Amygdala (tissue), 56 donors: ENCODE data around the gene AUTS2.
"Not testable (repeated sequence)": the region's sequence is repeated elsewhere in the genome, so short reads cannot be mapped to it uniquely, and the experiment has no call there.

ENCODE experiments used
- DNase-seq, 56 donors: peaks; one replicate each; lab custom pipeline; 2025; lab: John Stamatoyannopoulos, UW

AUTS2 gene

GRCh38 chr7:70243443-70243842 lies 645.2 kb downstream of the AUTS2 start:
- DNase-seq, result no peak

- no peak for DNase-seq
Observed at GRCh38 chr7:70257921-70258320, 659.6 kb downstream of the AUTS2 start.

- DNase-seq, result peak in 3 of 56 donors; percentile 1 to 7 (median 1)
Observed at GRCh38 chr7:70259502-70259901, 661.2 kb downstream of the AUTS2 start.

DNA sequence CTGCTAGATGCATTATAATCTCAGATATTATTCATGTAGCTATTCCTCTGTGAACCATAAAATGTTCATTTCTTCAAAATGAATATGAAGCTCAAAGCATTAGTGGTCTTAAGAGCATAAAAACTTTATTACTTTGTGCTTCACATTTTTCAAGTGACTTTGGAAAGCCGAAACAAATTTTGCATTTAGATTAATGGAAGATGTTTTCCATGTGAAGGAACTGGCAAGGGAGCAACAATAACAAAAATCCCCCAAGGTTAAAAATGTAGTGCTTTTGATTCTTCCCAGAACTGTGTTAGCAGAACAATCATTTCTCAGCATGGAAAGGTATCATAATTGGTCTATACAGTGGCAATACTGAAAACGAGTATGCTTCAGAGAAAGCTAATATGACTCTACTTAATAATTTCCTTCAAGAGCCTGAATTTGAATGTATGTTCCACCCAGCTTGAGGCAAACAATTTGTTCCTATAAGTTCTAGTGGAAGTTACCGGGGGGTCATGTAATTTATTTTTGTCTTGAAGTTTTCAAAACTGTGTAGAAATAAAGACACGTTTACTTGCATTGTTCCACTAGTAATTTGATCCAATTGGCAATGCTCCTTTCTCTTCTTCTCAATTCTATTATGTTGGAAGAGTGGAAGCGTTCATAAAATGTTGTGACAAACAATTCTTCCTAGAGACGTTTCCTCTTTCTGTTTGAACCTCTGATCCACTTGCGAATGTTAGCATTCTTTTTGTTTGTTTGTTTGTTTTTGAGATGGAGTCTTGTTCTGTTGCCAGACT lies 665.4 kb downstream of the AUTS2 start:
- no peak for DNase-seq

DNA sequence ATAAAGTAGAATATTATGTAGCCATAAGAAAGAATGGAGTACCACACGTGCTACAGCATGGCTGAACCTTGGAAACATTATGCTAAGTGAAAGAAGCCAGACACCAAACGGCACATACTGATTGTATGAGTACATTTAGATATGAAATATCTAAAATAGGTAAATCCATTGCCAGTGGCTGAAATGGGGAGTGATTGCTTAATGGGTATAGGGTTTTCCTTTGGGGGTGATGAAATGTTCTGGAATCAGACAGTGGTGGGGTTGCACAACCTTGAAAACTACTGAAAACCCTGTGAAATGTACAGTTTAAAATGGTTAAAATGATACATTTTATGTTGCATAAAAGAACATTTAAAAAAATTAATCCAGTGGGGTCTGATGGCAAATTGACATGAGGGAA lies 667.9 kb downstream of the AUTS2 start:
- DNase-seq, result no peak

DNA sequence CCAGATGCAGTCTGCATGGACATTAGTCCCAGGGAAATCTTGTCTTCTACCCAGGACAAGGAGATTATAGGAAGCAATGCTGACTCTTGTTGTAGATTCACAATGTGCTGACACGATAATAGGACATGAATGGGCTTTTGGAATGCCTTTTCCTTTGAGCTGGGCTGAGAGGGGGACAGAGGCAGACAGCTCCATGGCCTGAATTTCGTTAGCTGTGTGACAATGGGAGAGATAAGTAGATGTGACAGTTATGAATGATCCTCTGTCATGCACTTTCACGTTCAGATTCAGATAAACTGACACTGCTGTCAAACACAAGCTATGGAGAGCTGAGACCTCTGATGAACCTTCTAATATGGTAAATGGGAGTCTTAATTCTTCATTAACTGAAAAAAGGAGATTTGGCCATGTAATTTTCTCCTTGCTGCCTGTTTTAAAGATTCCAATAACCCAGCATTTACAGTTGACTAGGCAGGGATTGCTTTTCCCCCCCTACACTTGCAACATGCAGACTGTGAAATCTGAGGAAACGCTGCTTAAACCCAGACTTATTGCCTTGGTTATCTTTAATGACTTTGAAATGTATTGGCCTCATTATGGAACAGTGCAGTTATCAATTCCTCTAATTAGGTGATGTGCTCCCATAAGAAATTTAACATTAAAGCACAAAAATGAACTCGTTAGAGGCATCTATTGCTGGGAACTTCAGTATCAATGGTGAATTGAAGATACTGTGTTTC lies 669.3 kb downstream of the AUTS2 start:
- no peak for DNase-seq

DNA sequence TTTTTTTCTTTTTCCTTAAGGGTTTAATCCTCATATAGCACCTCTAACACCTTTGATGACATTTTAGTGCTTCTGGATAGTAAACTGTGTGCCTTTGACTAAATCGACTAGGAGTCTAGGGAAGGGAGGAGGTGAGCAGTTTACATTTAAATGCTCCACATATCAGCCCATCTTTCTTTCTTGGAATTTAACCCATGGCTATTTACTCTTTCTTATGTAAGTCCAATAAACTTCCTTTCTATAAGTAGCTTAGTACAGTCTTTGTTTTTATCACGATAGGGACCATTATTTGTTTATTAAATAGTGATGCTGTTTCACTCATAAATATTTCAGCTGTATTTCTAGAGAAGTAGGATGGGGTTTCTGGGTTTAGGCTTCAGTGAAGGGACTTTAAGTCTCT lies 669.9 kb downstream of the AUTS2 start:
- no peak for DNase-seq

DNA sequence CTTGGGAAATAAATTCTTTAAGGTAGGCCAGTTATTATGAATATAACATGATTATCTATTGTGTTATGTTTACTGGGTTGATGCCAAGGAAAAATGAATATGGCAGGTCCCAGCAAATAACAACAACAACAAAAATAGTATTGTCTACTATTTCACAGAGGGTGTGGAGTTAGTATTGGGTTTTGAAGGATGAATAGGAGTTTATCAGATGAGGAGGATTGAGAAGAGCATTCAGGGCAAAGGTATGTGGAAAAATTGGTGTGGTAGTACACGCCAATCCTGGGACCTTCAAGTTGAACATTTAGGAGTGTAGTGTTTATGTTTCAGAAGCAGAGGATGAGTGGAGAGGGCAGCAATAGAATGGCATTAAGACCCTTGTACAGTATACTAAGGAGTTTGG lies 671.9 kb downstream of the AUTS2 start:
- DNase-seq, result no peak

GRCh38 chr7:70271617-70272081 lies 673.4 kb downstream of the AUTS2 start:
- no peak for DNase-seq

DNA sequence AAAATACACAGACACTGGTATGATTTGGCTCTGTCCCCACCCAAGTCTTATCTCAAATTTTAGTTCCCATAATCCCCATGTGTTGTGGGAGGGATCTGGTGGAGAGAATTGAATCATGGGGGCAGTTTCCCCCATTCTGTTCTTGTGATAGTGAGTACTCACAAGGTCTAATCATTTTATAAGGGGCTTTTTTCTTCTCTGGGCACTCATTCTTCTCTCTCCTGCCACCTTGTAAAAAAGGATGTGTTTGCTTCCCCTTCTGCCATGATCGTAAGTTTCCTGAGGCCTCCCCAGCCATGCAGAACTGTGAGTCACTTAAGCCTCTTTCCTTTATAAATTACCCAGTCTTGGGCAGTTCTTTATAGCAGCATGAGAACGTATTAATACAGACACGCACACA lies 677.3 kb downstream of the AUTS2 start:
- not testable (repeated sequence) for DNase-seq

DNA sequence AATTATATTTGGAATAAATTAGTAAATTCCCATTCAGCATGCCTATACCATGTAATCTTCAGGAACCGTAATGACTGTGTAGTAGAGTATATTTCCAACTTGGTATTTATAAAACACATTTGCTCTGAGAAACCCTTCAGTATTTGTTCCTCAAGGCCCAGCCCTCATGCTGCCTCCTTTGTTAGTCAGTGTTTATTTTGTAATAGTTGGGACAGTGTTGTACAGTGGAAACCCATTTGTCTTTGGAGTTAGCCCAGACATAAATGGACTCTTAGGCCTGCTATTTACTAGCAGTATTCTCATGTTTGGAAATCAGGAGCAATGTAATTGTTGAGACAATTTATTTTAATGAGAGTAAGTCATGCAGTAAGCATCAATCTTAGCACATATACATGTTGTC lies 686.9 kb downstream of the AUTS2 start:
- no peak for DNase-seq

DNA sequence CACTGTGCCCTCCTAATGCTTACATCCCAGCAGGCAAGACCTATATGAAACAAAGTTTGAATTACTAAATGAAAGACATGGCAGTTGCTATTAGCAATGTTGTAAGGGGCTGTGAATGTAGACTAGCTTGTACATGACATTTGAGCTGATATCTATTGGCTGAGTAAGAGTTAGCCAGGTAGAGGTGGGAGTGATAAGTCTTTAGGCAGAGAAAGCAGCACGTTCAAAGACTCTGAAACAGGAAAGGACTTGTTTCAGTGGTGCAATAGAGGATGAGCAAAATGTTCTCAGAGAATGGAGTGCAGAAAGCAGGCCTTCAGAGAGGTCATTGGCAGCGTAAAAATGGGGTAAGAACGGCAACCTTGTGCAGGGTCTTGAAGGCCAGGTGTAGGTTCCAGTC lies 687.6 kb downstream of the AUTS2 start:
- DNase-seq, result no peak

DNA sequence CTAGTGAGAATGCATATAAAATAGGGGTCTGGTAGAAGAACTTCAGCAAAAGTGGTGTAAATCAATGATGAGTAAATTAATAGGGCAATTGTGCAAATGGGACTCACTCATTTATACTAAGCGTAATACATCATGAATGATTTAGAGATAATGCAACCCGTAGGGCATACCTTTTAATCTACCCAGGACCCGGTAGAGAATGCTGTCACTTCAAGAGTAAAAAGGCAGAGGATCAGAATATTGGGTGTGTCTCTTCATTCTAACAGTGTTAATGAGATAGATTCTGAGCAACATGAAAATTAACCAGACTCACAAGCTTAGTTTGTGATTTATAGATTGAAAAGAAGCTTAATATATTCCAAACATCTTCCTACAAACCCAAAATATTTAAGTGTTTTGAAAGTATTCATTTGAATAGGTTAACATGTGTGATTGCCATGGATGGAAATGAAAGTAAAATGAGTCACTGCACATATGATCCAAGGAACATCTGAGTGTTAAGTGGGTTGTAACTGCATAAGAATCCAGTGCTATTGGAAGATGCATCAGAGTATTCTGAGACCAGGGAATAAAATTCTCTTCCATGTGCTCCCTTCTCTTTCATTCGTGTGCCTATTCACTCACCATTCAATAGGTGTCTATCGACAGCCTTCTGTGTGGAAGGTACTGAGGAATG lies 690.6 kb downstream of the AUTS2 start:
- DNase-seq, result no peak

GRCh38 chr7:70292716-70293115 lies 694.4 kb downstream of the AUTS2 start:
- DNase-seq, result no peak

- DNase-seq, result no peak
Observed at GRCh38 chr7:70294211-70294911, 696.1 kb downstream of the AUTS2 start.

DNA sequence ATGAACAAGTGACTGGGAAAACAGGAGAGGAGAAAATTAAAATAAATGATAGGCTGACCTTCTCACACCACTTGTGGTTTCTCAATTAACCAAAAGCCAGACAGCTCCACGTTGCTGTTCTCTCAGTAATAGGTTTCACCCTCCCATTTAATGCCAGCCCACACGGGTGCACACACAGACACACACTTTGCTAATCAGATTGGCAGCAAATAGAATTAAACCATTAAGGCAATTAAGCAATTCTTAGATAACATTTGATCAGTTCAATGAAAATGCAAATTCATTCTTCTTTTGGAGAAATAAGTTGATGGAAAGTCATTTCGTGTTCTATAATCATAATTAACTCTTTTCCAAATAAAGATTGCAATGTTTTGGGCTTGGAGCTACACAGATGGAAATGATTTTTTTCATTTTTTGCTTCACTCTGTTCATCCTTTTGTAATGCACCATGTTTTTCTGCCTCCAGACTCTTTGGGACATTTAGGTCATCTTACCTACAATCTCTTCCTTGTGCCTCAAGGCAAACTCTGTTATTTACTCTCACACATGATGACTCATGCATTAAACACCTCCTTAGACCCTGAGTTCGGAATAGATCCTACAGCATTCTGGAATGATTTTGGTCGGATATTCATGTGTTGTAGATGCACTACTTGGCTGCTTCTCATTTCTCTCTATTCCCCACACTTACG lies 700.7 kb downstream of the AUTS2 start:
- DNase-seq, result no peak

GRCh38 chr7:70299472-70299807 lies 701.2 kb downstream of the AUTS2 start:
- no peak for DNase-seq

DNA sequence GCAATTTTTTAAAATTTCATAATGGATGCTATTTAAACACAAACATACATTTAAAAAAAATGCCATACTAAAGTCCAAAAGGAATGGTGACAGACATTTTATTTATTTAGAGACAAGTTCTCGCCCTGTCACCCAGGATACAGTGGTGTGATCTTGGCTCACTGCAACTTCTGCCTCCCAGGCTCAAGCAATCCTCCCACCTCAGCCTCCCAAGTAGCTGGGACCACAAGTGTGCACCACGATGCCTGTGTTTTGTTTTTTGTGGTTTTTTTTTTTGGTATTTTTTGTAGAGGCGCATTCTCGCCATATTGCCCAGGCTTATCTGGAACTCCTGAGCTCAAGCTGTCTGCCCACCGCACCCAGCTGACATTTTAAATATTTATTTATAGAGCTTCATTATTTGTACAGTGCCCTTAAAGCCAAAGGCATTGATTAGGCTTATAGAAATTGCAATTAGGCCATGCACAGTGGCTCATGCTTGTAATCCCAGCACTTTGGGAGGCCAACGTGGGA lies 703.5 kb downstream of the AUTS2 start:
- no peak for DNase-seq

- no peak for DNase-seq
Observed at GRCh38 chr7:70303309-70303708, 705.0 kb downstream of the AUTS2 start.

GRCh38 chr7:70303780-70304179 lies 705.5 kb downstream of the AUTS2 start:
- no peak for DNase-seq
